Stomach (tissue), 9 donors: Measurements from ENCODE around the gene CRABP2. TPM values are rescaled to one million over a fixed set of nuclear protein-coding genes. Genes with fewer than 3 reads are reported as not detected.

ENCODE experiments used
- DNase-seq, 2 donors: peaks; one replicate each; pipeline versions ENCODE4 v3.0.0 to v3.0.0-alpha.2; 2013 to 2019
- H3K27ac ChIP-seq, 5 donors: fragments of 200-600 bp in 4 of 5; sonication (generic) in 4 of 5; one replicate each; pipeline ENCODE4 v1.5.1; 2013 to 2019; ENCODE audit warnings: mild to moderate bottlenecking in 1 of 5, moderate library complexity in 1 of 5
- H3K27me3 ChIP-seq, 3 donors: fragments of 200-600 bp; sonication (generic); one replicate each; pipeline ENCODE4 v1.5.1; 2017 to 2019; ENCODE audit warnings: mixed run types in 1 of 3
- H3K36me3 ChIP-seq, 4 donors: fragments of 200-600 bp; sonication (generic); 1 replicate in 3 of 4; 2 replicates in 1 of 4; pipeline ENCODE4 v1.5.1; 2016 to 2019
- H3K4me1 ChIP-seq, 4 donors: fragments of 200-600 bp; sonication (generic); one replicate each; pipeline ENCODE4 v1.5.1; 2016 to 2019
- H3K4me3 ChIP-seq, 4 donors: fragments of 200-600 bp; sonication (generic) in 3 of 4; one replicate each; pipeline ENCODE4 v1.5.1; 2016 to 2019; ENCODE audit warnings: mild to moderate bottlenecking in 1 of 4
- H3K9me3 ChIP-seq, 4 donors: fragments of 200-600 bp; sonication (generic); one replicate each; pipeline ENCODE4 v1.5.1; 2016 to 2019
- CTCF ChIP-seq, 7 experiments: fragments of 450-650 bp in 4 of 7; fragments of 200-600 bp in 3 of 7; sonication (generic) in 3 of 7; IDR thresholded peaks; one replicate each; pipeline ENCODE4 v1.5.1; 2016 to 2019; ENCODE audit warnings: antibody characterized with exemption in 7 of 7, control low read depth in 2 of 7, mild to moderate bottlenecking in 1 of 7
- EP300 ChIP-seq: sonication (generic); formaldehyde crosslinking; IDR thresholded peaks from one replicate; pipeline ENCODE4 v1.6.1; 2017; ENCODE audit warnings: antibody characterized with exemption
- POLR2A ChIP-seq, 4 donors: fragments of 450-650 bp; IDR thresholded peaks; one replicate each; pipeline ENCODE4 v1.6.1; 2016; ENCODE audit warnings: antibody characterized with exemption in 4 of 4, control low read depth in 2 of 4, mild to moderate bottlenecking in 1 of 4, moderate library complexity in 1 of 4
- POLR2AphosphoS5 ChIP-seq, 3 donors: sonication (generic); formaldehyde crosslinking; IDR thresholded peaks; one replicate each; pipeline ENCODE4 v1.6.1; 2016; ENCODE audit warnings: antibody characterized with exemption in 3 of 3
- WGBS, 5 donors: extraction: QIAGEN DNeasy Blood & Tissue Kit in 3 of 5; methylation state at CpG; one replicate each; pipeline versions ENCODE4 v1.1.5 to v1.1.7; 2013 to 2018; 5-methylcytosine and 5-hydroxymethylcytosine counted together
- intact Hi-C: fragments of 100-400 bp; cut with DNase I; formaldehyde crosslinking; loops from one replicate; pipeline ENCODE4 v1.15.1; 2023; ENCODE audit warnings: low total_unique reads
- polyA plus RNA-seq, 3 donors: library from polyadenylated mRNA; stranded (reverse); fragments of 200-250 nt; gene quantifications; one replicate each; pipeline ENCODE4 v1.2.3, GENCODE V29; 2013
- total RNA-seq, 5 donors: library from RNA; depleted of rRNA; stranded (reverse); fragments of >200 nt; gene quantifications; one replicate each; pipeline versions ENCODE4 v1.1.0 to v1.2.3, GENCODE V29; 2014 to 2016
- donor health status: healthy with polysubstance abuse.
- donor health status: Bipolar disorder and iron deficiency.
- donor health status: healthy.

CRABP2 gene
- total and polyA plus RNA-seq, 8 donors = 0.72 to 207 (median 6.9) TPM; not detected in 3

GRCh38 chr1:156733989-156734584, 28.7 kb upstream of the CRABP2 start:
- Histone ChIP-seq H3K36me3 (peaks cover 23 to 66% (median 61%) of the 10 kb centered on the region in 4 donors), H3K27ac (no peak overlapping the region), H3K27me3 (no peaks in the 10 kb centered on the region), H3K4me1 (peaks cover 6 to 21% (median 15%) of the 10 kb centered on the region in 4 donors), H3K4me3 (no peak overlapping the region), H3K9me3 (no peaks in the 10 kb centered on the region)
- DNase-seq = no peak
- intact Hi-C loops = no loop called here
- TF ChIP-seq EP300 (no peak), POLR2A (IDR thresholded peaks at IDR 0.05) (no peak), CTCF (IDR thresholded peaks at IDR 0.05) (no peak), POLR2AphosphoS5 (IDR thresholded peaks at IDR 0.05) (no peak)
- WGBS, 5 donors = 87 to 95% (median 94%) methylated on average over 17 to 20 of the region's 20 CpGs

- TF ChIP-seq CTCF (IDR thresholded peaks at IDR 0.05) (no peak), POLR2A (IDR thresholded peaks at IDR 0.05) (peak in 1 of 4 donors; percentile 7), EP300 (no peak), POLR2AphosphoS5 (IDR thresholded peaks at IDR 0.05) (peak; percentile 76 to 86 (median 82))
- WGBS, 5 donors = 1 to 3% (median 2%) methylated on average over 35 to 57 of the region's 57 CpGs
- peak within 1 kb of the TSS; percentile 86 to 99 (median 99) for H3K27ac ChIP-seq
- H3K4me3 ChIP-seq = peak within 1 kb of the TSS; percentile 67 to 94 (median 78)
- H3K4me1 ChIP-seq = peaks cover 36 to 64% (median 57%) of the 10 kb centered on the region in 4 donors
- peak; percentile 98 to 99 for DNase-seq
- intact Hi-C loops = loop anchor here (5.0 kb wide), 1 partner anchor 37 kb away; no protein-coding TSS in a partner anchor
- H3K27me3 ChIP-seq = no peaks in the 10 kb centered on the region
- H3K9me3 ChIP-seq = no peaks in the 10 kb centered on the region
- H3K36me3 ChIP-seq = peaks cover 3 to 41% (median 35%) of the 10 kb centered on the region in 4 donors
These were observed 23.4 kb upstream of the CRABP2 start, which contains the start of gene ISG20L2 for GRCh38 chr1:156728599-156729462. ISG20L2 (minus strand) TSS chr1:156728766; CDS start chr1:156727652, 1,114 bp downstream.

- peak; percentile 85 to 95 for DNase-seq
- H3K36me3 ChIP-seq = peaks cover 11 to 41% (median 35%) of the 10 kb centered on the region in 4 donors
- peak within 1 kb of the TSS; percentile 86 to 99 (median 99) for H3K27ac ChIP-seq
- TF ChIP-seq EP300 = no peak
- TF ChIP-seq POLR2A (IDR thresholded peaks at IDR 0.05) = peak in 1 of 4 donors; percentile 25
- TF ChIP-seq POLR2AphosphoS5 (IDR thresholded peaks at IDR 0.05) = peak; percentile 16 to 82 (median 80)
- TF ChIP-seq CTCF (IDR thresholded peaks at IDR 0.05) = no peak
- H3K4me1 ChIP-seq = peaks cover 36 to 67% (median 60%) of the 10 kb centered on the region in 4 donors
- H3K4me3 ChIP-seq = peak within 1 kb of the TSS; percentile 67 to 94 (median 78)
- H3K9me3 ChIP-seq = no peaks in the 10 kb centered on the region
- no peaks in the 10 kb centered on the region for H3K27me3 ChIP-seq
- intact Hi-C loops = loop anchor here (5.0 kb wide), 1 partner anchor 36 kb away; no protein-coding TSS in a partner anchor
- 0 to 1% (median 1%) methylated on average over 38 to 46 of the region's 46 CpGs for WGBS, 5 donors
These were observed 22.7 kb upstream of the CRABP2 start, which contains the start of gene METTL25B for GRCh38 chr1:156727926-156728598. METTL25B (plus strand) TSS chr1:156728469; CDS start chr1:156729105, 636 bp downstream.
